Chondrocyte (in vitro differentiated cells): ENCODE data around the gene MACROD2. TPM values are rescaled to one million over a fixed set of nuclear protein-coding genes. Genes with fewer than 3 reads are reported as not detected.

Source experiments
- DNase-seq: peaks from one replicate; pipeline ENCODE4 v3.0.0; 2021; ENCODE audit warnings: mixed read lengths, low spot score
- H3K27ac Mint-ChIP-seq: one replicate; pipeline ENCODE4 v1.8.0; 2021; ENCODE audit warnings: mild to moderate bottlenecking, moderate library complexity, mixed read lengths; ENCODE audit not compliant: unreplicated experiment
- H3K27me3 Mint-ChIP-seq: 2 replicates; pipeline ENCODE4 v1.8.0; 2021; ENCODE audit warnings: low read depth, mixed read lengths
- H3K36me3 Mint-ChIP-seq: 2 replicates; pipeline ENCODE4 v1.8.0; 2021; ENCODE audit warnings: low read depth, mixed read lengths
- H3K4me1 Mint-ChIP-seq: 2 replicates; pipeline ENCODE4 v1.8.0; 2021; ENCODE audit warnings: low read depth, mild to moderate bottlenecking, mixed read lengths
- H3K4me3 Mint-ChIP-seq: one replicate; pipeline ENCODE4 v1.8.0; 2021; ENCODE audit warnings: mild to moderate bottlenecking, moderate library complexity, mixed read lengths; ENCODE audit not compliant: unreplicated experiment
- H3K9me3 Mint-ChIP-seq: 2 replicates; pipeline ENCODE4 v1.8.0; 2021; ENCODE audit warnings: low read depth, mixed read lengths
- total RNA-seq: library from RNA; stranded (reverse); gene quantifications from 3 replicates; pipeline ENCODE4 v1.2.1, GENCODE V29; 2021
- TF ChIP-seq, protein P1 (sequence below): fragments of 200-600 bp; sonication (generic); IDR thresholded peaks from 2 replicates; pipeline ENCODE4 v1.5.0; 2021; ENCODE audit warnings: antibody characterized with exemption, mild to moderate bottlenecking, moderate library complexity

MACROD2 gene
- total RNA-seq, 1 donor from 2014 or later, result 3.2 TPM

DNA sequence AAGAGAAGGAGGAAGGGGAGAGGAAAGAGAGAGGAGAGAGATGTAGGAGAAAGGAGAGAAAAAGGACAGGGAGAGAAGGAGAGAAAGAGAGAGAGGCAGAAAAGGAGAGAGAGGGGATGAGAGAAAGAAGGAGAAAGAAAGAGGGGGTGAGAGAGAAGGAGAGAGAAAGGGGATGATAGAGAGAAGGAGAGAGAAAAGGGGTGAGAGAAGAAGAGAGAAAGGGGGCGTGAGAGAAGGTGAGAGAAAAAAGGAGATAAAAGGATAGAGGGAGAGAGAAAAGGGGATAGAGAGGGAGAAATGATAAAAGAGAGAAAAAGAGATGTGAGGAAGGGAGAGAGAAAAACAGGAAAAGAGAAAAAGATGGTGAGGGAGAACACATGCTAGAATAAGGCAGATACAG is 1644.5 kb downstream of the MACROD2 start:
- Mint-ChIP-seq H3K27ac (no peak overlapping the region), H3K27me3 (no peaks in the 10 kb centered on the region), H3K4me3 (no peak overlapping the region), H3K4me1 (peaks cover 17% of the 10 kb centered on the region), H3K9me3 (peaks cover 2% of the 10 kb centered on the region), H3K36me3 (no peaks in the 10 kb centered on the region)
- TF ChIP-seq, protein P1, sequence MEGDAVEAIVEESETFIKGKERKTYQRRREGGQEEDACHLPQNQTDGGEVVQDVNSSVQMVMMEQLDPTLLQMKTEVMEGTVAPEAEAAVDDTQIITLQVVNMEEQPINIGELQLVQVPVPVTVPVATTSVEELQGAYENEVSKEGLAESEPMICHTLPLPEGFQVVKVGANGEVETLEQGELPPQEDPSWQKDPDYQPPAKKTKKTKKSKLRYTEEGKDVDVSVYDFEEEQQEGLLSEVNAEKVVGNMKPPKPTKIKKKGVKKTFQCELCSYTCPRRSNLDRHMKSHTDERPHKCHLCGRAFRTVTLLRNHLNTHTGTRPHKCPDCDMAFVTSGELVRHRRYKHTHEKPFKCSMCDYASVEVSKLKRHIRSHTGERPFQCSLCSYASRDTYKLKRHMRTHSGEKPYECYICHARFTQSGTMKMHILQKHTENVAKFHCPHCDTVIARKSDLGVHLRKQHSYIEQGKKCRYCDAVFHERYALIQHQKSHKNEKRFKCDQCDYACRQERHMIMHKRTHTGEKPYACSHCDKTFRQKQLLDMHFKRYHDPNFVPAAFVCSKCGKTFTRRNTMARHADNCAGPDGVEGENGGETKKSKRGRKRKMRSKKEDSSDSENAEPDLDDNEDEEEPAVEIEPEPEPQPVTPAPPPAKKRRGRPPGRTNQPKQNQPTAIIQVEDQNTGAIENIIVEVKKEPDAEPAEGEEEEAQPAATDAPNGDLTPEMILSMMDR, result no peak
- no peak for DNase-seq

DNA sequence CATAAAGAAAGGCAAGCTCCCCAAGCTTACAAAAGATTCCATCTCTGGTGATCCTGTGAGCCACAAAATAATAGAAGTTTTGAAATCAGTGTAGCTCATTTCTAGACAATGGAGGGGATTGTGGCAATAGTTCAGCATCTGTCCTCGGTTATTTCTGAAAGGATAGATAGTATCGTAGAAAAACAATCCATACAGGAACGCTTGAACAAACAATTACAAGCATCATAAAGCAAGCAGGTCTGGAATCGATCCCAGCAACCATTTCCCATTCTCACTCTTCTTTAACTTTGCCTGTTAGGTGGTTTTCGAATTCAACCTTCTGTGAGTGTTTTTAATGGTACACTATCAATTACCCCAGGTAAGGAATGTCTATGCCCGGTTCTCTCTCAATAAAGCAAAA is 1646.8 kb downstream of the MACROD2 start:
- H3K4me3 Mint-ChIP-seq, result no peak overlapping the region
- H3K27ac Mint-ChIP-seq, result no peak overlapping the region
- H3K4me1 Mint-ChIP-seq, result peaks cover 21% of the 10 kb centered on the region
- H3K27me3 Mint-ChIP-seq, result no peaks in the 10 kb centered on the region
- no peak for DNase-seq
- H3K9me3 Mint-ChIP-seq, result no peaks in the 10 kb centered on the region
- TF ChIP-seq, protein P1, result no peak
- no peaks in the 10 kb centered on the region for H3K36me3 Mint-ChIP-seq

DNA sequence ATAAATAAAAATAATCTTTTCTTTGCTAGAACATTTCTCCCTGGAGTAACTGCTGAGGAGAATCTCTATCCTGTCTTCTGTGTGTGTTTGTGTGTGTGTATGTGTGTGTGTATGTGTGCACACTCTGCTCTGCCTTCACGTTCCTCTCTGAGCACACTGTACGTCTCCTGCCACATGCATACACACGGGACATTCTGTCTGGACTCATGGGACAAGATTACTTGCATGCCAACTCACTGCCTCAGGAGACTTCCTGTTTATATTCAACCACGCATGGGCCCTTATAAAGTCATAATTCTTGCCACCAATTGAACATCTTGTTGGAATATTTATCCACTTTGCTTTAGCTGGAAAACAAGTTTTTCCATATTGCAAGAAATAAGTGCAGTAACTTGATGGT is 1647.4 kb downstream of the MACROD2 start:
- no peak for DNase-seq
- no peaks in the 10 kb centered on the region for H3K36me3 Mint-ChIP-seq
- H3K27me3 Mint-ChIP-seq, result no peaks in the 10 kb centered on the region
- no peaks in the 10 kb centered on the region for H3K9me3 Mint-ChIP-seq
- H3K27ac Mint-ChIP-seq, result peak overlapping the region; percentile 70
- TF ChIP-seq, protein P1, result no peak
- peaks cover 21% of the 10 kb centered on the region for H3K4me1 Mint-ChIP-seq
- H3K4me3 Mint-ChIP-seq, result no peak overlapping the region

DNA sequence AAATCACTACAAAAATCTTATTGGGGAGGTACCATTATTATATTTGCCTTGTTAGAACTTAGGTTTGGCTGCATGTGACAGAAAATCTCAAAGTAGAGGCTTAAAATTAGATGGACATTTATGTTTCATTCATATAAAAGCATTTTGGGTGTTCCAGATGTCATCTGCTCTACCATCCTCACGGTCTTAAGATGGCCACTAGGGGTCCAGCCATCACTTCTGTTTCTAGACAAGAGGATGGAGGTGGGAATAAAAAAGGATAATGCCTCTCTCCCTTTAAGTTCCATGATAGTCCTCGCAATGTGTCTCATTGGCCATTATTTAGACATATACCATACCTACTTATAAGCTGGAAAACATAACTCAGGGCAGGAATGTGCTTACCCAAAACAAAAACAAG is 1648.4 kb downstream of the MACROD2 start:
- Mint-ChIP-seq H3K4me1 (peaks cover 21% of the 10 kb centered on the region), H3K27me3 (no peaks in the 10 kb centered on the region), H3K9me3 (no peaks in the 10 kb centered on the region), H3K36me3 (no peaks in the 10 kb centered on the region), H3K4me3 (no peak overlapping the region), H3K27ac (no peak overlapping the region)
- no peak for DNase-seq
- TF ChIP-seq, protein P1, result peak; percentile 49

DNA sequence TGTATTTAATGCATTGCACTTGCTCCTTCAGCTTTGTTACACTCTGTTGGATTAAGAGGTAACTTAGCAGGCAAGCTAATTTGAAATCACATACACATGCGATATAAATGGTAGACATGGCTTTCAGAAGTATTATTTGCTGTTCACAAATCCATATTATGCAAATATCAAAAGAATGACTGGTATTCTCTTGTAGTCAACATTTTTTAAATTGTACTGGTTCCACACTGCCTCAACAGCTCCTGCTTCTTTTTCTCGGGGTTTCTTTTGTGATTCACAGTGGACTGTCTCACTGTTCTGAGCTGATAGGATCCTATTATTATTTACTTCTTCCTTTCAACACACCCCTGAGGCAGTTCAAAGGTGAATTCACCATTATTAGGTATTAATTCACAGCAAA is 1650.5 kb downstream of the MACROD2 start:
- DNase-seq, result no peak
- no peak overlapping the region for H3K4me3 Mint-ChIP-seq
- H3K27ac Mint-ChIP-seq, result no peak overlapping the region
- H3K36me3 Mint-ChIP-seq, result no peaks in the 10 kb centered on the region
- no peaks in the 10 kb centered on the region for H3K27me3 Mint-ChIP-seq
- peaks cover 21% of the 10 kb centered on the region for H3K4me1 Mint-ChIP-seq
- TF ChIP-seq, protein P1, result no peak
- no peaks in the 10 kb centered on the region for H3K9me3 Mint-ChIP-seq
